K562 (cell line): ENCODE results near the gene RPL39. TPM values are rescaled to one million over a fixed set of nuclear protein-coding genes. Genes with fewer than 3 reads are reported as not detected.

ENCODE experiments used
- C11orf30 ChIP-seq: fragments of 450-650 bp; IDR thresholded peaks from 2 replicates; pipeline ENCODE4 v1.6.1; 2016; ENCODE audit warnings: low read depth, mild to moderate bottlenecking
- CEBPG ChIP-seq, 3 experiments: fragments of 200-800 bp in 1 of 3; sonication (Bioruptor generic) in 1 of 3; sonication (generic) in 1 of 3; formaldehyde crosslinking in 1 of 3; IDR thresholded peaks in 2 of 3; conservative IDR thresholded peaks in 1 of 3; 2 replicates each; pipeline versions ENCODE4 v1.6.1 to v1.8.0; 2016 to 2022; ENCODE audit warnings: missing compliant biosample characterization in 2 of 3, missing genetic modification characterization in 2 of 3, mild to moderate bottlenecking in 1 of 3, missing genetic modification reagents in 1 of 3
- FOXK1 ChIP-seq: sonication (generic); formaldehyde crosslinking; IDR thresholded peaks from 2 replicates; pipeline ENCODE4 v1.8.0; 2022; ENCODE audit warnings: missing genetic modification reagents, mild to moderate bottlenecking, borderline replicate concordance
- GATA2 ChIP-seq: sonication (generic); formaldehyde crosslinking; IDR thresholded peaks from 2 replicates; pipeline ENCODE4 v1.4.0; 2020; ENCODE audit warnings: mild to moderate bottlenecking, missing genetic modification reagents
- HMGN3 ChIP-seq: IDR thresholded peaks from 2 replicates; pipeline ENCODE4 v1.6.1; 2011; ENCODE audit warnings: borderline replicate concordance, low read depth, mild to moderate bottlenecking, mixed read lengths, low read length; ENCODE audit not compliant: insufficient read length; ENCODE audit errors: extremely low read depth
- MXI1 ChIP-seq: IDR thresholded peaks from 2 replicates; pipeline ENCODE4 v1.6.1; 2011; ENCODE audit warnings: low read depth, mild to moderate bottlenecking, improper control_type of control experiment, low read length
- NR4A1 ChIP-seq, 2 experiments: fragments of 250-450 bp in 1 of 2; fragments of 450-650 bp in 1 of 2; sonication (Bioruptor Pico) in 1 of 2; IDR thresholded peaks; 2 replicates each; pipeline versions ENCODE4 v1.4.0 to v1.6.1; 2016 to 2020; ENCODE audit warnings: mild to moderate bottlenecking in 2 of 2, missing compliant biosample characterization in 1 of 2, missing genetic modification characterization in 1 of 2, moderate library complexity in 1 of 2
- RHOXF2B ChIP-seq: fragments of 250-450 bp; sonication (Bioruptor Pico); conservative IDR thresholded peaks from 2 replicates; pipeline ENCODE4 v1.5.1; 2021
- ZNF165 ChIP-seq: fragments of 250-450 bp; sonication (Bioruptor Pico); IDR thresholded peaks from 2 replicates; pipeline ENCODE4 v1.4.0; 2020; ENCODE audit warnings: borderline replicate concordance
- ZNF311 ChIP-seq: fragments of 250-450 bp; sonication (Bioruptor Pico); IDR thresholded peaks from 2 replicates; pipeline ENCODE4 v1.4.0; 2020; ENCODE audit warnings: mild to moderate bottlenecking, moderate library complexity
- ZNF395 ChIP-seq: fragments of 200-800 bp; sonication (Bioruptor generic); IDR thresholded peaks from 2 replicates; pipeline ENCODE4 v1.6.1; 2017; ENCODE audit warnings: missing genetic modification characterization, missing compliant biosample characterization
- polyA plus RNA-seq, 8 experiments: library from polyadenylated mRNA; depleted of rRNA in 4 of 8; stranded (reverse) in 5 of 8; unstranded in 3 of 8; fragments of >200 nt; fragmentation: Nextera tagmentation in 2 of 8; fragmentation: Illumina TruSeq in 1 of 8; extraction: Ambion mirVana in 2 of 8; extraction: Trizol in 1 of 8; gene quantifications; 2 replicates each; pipeline versions ENCODE4 v1.2.1 to v1.2.3, GENCODE V29; 2011 to 2014; ENCODE audit warnings: inconsistent platforms in 1 of 8, missing spikeins in 1 of 8
- total RNA-seq, 7 experiments: library from RNA; depleted of rRNA in 6 of 7; stranded (reverse); fragments of >200 nt in 6 of 7; fragmentation: Illumina TruSeq in 2 of 7; extraction: Trizol in 2 of 7; gene quantifications; 2 replicates each; pipeline versions ENCODE4 v1.2.1 to v1.2.3, GENCODE V29; 2011 to 2021; ENCODE audit warnings: low replicate concordance in 1 of 7
- TF ChIP-seq, protein P1 (sequence below): fragments of 250-450 bp; sonication (Bioruptor Pico); IDR thresholded peaks from 2 replicates; pipeline ENCODE4 v1.8.0; 2021; ENCODE audit warnings: mild to moderate bottlenecking, moderate library complexity
- TF ChIP-seq, protein P2 (sequence below): fragments of 450-650 bp; formaldehyde crosslinking; IDR thresholded peaks from 2 replicates; pipeline ENCODE4 v1.4.0; 2020; ENCODE audit warnings: mild to moderate bottlenecking
- TF ChIP-seq, protein P3 (sequence below): IDR thresholded peaks from 2 replicates; pipeline ENCODE4 v1.6.1; 2014; ENCODE audit warnings: antibody characterized with exemption
- TF ChIP-seq, protein P4 (sequence below): fragments of 200-800 bp; sonication (Bioruptor generic); IDR thresholded peaks from 2 replicates; pipeline ENCODE4 v1.6.1; 2016; ENCODE audit warnings: missing genetic modification characterization, missing compliant biosample characterization

RPL39 gene
- total and polyA plus RNA-seq, 9 of the 15 experiments (the other 6 are each of a cell fraction or from before 2014, with no cell fraction given): 1,382 to 5,043 (median 3,226) TPM

GRCh38 chrX:119791437-119792231 is at the start of gene RPL39 (continued):
- TF ChIP-seq, protein P1, sequence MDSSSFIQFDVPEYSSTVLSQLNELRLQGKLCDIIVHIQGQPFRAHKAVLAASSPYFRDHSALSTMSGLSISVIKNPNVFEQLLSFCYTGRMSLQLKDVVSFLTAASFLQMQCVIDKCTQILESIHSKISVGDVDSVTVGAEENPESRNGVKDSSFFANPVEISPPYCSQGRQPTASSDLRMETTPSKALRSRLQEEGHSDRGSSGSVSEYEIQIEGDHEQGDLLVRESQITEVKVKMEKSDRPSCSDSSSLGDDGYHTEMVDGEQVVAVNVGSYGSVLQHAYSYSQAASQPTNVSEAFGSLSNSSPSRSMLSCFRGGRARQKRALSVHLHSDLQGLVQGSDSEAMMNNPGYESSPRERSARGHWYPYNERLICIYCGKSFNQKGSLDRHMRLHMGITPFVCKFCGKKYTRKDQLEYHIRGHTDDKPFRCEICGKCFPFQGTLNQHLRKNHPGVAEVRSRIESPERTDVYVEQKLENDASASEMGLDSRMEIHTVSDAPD (CRISPR knock-in tag): no peak
- TF ChIP-seq RHOXF2B (CRISPR knock-in tag) (no peak), MXI1 (no peak), ZNF165 (CRISPR knock-in tag) (no peak), C11orf30 (peak; percentile 57; the same call in 1 of the 2 replicates), HMGN3 (peak; percentile 38), NR4A1 (CRISPR knock-in tag; IDR thresholded peaks at IDR 0.05) (no peak), NR4A1 (tag; IDR thresholded peaks at IDR 0.05) (no peak), GATA2 (CRISPR knock-in tag) (no peak), ZNF311 (no peak), CEBPG (CRISPR knock-in tag; IDR thresholded peaks at IDR 0.05) (no peak), CEBPG (tag; conservative IDR thresholded peaks at IDR 0.05 in 1 of 2, IDR thresholded peaks at IDR 0.05 in 1 of 2) (no peak), ZNF395 (no peak), FOXK1 (CRISPR knock-in tag) (peak; percentile 28; the same call in 1 of the 2 replicates)
- TF ChIP-seq, protein P2, sequence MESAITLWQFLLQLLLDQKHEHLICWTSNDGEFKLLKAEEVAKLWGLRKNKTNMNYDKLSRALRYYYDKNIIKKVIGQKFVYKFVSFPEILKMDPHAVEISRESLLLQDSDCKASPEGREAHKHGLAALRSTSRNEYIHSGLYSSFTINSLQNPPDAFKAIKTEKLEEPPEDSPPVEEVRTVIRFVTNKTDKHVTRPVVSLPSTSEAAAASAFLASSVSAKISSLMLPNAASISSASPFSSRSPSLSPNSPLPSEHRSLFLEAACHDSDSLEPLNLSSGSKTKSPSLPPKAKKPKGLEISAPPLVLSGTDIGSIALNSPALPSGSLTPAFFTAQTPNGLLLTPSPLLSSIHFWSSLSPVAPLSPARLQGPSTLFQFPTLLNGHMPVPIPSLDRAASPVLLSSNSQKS: no peak
- TF ChIP-seq, protein P3, sequence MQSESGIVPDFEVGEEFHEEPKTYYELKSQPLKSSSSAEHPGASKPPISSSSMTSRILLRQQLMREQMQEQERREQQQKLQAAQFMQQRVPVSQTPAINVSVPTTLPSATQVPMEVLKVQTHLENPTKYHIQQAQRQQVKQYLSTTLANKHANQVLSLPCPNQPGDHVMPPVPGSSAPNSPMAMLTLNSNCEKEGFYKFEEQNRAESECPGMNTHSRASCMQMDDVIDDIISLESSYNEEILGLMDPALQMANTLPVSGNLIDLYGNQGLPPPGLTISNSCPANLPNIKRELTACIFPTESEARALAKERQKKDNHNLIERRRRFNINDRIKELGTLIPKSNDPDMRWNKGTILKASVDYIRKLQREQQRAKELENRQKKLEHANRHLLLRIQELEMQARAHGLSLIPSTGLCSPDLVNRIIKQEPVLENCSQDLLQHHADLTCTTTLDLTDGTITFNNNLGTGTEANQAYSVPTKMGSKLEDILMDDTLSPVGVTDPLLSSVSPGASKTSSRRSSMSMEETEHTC: no peak
- TF ChIP-seq, protein P4, sequence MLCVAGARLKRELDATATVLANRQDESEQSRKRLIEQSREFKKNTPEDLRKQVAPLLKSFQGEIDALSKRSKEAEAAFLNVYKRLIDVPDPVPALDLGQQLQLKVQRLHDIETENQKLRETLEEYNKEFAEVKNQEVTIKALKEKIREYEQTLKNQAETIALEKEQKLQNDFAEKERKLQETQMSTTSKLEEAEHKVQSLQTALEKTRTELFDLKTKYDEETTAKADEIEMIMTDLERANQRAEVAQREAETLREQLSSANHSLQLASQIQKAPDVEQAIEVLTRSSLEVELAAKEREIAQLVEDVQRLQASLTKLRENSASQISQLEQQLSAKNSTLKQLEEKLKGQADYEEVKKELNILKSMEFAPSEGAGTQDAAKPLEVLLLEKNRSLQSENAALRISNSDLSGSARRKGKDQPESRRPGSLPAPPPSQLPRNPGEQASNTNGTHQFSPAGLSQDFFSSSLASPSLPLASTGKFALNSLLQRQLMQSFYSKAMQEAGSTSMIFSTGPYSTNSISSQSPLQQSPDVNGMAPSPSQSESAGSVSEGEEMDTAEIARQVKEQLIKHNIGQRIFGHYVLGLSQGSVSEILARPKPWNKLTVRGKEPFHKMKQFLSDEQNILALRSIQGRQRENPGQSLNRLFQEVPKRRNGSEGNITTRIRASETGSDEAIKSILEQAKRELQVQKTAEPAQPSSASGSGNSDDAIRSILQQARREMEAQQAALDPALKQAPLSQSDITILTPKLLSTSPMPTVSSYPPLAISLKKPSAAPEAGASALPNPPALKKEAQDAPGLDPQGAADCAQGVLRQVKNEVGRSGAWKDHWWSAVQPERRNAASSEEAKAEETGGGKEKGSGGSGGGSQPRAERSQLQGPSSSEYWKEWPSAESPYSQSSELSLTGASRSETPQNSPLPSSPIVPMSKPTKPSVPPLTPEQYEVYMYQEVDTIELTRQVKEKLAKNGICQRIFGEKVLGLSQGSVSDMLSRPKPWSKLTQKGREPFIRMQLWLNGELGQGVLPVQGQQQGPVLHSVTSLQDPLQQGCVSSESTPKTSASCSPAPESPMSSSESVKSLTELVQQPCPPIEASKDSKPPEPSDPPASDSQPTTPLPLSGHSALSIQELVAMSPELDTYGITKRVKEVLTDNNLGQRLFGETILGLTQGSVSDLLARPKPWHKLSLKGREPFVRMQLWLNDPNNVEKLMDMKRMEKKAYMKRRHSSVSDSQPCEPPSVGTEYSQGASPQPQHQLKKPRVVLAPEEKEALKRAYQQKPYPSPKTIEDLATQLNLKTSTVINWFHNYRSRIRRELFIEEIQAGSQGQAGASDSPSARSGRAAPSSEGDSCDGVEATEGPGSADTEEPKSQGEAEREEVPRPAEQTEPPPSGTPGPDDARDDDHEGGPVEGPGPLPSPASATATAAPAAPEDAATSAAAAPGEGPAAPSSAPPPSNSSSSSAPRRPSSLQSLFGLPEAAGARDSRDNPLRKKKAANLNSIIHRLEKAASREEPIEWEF (CRISPR knock-in tag): no peak
